NK-92 (cell line): Measurements from ENCODE around the gene ACP5.
"Not testable (repeated sequence)": the region's sequence is repeated elsewhere in the genome, so short reads cannot be mapped to it uniquely, and the experiment has no call there.

Source experiments
- DNase-seq: peaks from one replicate; lab custom pipeline; 2025; ENCODE audit not compliant: unreplicated experiment; lab: John Stamatoyannopoulos, UW

The ACP5 gene

DNA sequence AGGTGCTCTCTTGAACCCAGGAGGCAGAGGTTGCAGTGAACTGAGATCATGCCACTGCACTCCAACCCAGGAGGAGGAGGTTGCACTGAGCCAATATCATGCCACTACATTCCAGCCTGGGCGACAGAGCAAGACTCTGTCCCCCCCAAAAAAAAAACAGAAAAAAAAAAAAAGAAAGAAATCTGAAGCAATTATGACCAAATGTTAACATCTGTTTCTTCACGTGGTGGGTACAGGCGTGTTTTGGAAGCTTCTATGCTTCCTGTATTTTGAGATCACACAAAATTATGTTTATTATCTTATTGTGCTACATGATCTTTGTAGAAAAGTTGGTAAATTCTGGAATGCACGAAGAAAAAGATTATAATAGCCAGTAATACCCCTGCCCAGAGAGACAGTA, 2.7 kb upstream of the ACP5 start:
- no peak for DNase-seq

DNA sequence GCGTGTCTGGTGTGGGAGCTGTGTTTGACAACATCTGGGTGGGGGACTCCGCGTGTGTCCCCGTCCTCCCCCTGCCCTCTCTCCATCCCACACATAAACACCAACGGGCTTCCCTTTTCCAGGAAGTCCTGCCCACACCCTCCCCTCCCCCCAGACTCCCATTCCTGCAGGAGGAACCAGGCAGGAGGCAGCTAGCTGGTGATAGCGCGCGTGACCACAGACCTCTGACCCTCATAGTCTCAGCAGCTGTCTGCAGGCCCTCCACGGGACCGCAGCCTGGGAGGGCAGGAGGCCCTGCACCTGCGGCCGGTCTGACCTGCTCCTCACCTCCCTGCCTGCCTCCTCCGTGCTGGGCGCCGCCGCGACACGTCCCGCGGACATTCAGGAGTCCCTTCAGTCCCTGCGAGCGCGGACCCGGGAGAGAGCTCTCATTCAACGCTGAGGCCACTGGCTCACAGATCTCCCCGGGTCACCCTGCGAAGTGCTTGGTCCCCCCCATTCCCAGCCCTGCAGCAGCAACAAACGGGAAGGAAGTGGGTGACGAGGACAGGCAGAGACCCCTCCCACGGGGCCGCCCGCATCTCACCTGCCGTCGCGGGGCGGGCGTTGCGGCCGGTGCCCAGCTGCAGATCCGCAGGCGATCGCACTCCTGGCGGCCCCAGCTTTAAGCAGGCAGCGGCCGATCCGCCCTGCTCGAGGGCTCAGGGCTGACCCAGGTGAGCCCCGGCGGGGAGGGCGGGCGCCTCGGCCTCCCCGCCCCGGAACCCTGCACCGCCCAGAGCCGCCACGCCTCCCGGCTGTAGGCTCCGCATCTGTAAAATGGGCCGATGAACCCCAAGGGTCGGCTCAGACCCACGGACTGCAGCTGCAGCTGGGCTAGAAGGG, 1.1 kb upstream of the ACP5 start:
- DNase-seq = no peak

- no peak for DNase-seq
Measured at GRCh38 chr19:11576227-11576626, 1.2 kb downstream of the ACP5 start.

- no peak for DNase-seq
Measured at GRCh38 chr19:11574689-11575088, 2.8 kb downstream of the ACP5 start.

DNA sequence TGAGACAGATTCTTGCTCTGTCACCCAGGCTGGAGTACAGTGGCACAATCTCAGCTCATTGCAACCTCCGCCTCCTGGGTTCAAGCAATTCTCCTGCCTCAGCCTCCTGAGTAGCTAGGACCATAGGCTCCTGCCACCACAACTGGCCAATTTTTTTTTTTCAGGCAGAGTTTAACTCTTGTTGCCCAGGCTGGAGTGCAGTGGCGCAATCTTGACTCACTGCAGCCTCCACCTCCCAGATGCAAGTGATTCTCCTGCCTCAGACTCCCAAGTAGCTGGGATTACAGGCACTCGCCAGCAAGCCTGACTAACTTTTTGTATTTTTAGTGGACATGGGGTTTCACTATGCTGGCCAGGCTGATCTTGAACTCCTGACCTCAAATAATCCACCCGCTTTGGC, 3.7 kb downstream of the ACP5 start:
- DNase-seq = not testable (repeated sequence)

GRCh38 chr19:11573354-11573753, 4.1 kb downstream of the ACP5 start:
- DNase-seq = not testable (repeated sequence)

GRCh38 chr19:11570039-11570462, 7.4 kb downstream of the ACP5 start:
- DNase-seq = no peak

DNA sequence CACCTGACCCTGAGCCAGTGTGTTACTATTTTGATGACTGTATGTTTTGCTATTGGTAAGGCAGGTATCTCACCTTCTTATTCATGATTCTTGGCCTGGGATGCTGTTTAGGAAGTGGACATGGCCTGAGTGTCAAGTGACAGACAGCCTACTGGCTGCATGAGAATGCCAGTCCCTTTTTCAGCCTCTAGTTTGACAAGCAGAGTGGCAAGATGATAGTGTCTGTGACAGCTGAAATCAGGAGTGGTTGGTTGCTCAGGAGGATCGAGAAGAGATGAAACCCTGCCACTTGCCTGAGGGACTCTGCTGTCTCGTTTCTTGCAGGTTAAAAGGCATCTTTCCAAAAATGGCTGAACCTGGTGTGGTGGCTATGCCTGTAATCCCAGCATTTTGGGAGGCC, 11.3 kb downstream of the ACP5 start:
- DNase-seq = no peak

DNA sequence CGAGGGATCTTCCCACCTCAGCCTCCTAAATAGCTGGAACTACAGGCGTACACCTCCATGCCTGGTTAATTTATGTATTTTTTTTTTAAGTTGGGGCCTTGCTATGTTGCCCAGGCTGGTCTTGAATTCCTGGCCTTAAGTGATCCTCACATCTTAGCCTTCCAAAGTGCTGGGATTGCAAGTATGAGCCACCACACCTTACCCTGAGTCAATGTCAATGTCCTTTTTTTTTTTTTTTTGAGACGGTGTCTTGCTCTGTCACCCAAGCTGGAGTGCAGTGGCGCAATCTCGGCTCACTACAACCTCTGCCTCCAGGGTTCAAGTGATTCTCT, 11.8 kb downstream of the ACP5 start:
- not testable (repeated sequence) for DNase-seq

- DNase-seq = not testable (repeated sequence)
Measured at GRCh38 chr19:11564082-11564807, 13.2 kb downstream of the ACP5 start.

DNA sequence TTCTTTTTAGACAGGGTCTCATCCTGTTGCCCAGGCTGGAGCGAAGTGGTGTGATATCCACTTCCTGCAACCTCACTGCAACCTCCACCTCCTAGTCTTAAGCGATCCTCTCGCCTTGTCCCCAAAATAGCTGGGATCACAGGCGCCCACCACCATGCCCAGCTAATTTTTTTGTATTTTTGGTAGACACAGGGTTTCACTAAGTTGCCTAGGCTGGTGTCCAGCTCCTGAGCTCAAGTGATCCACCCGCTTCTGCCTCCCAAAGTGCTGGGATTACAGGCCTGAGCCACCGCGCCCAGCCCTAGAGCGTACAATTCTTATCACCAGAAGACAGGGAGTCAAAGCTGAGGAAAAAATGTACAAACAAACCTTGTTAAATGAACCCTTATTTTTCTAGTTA, 13.9 kb downstream of the ACP5 start:
- DNase-seq = no peak

DNA sequence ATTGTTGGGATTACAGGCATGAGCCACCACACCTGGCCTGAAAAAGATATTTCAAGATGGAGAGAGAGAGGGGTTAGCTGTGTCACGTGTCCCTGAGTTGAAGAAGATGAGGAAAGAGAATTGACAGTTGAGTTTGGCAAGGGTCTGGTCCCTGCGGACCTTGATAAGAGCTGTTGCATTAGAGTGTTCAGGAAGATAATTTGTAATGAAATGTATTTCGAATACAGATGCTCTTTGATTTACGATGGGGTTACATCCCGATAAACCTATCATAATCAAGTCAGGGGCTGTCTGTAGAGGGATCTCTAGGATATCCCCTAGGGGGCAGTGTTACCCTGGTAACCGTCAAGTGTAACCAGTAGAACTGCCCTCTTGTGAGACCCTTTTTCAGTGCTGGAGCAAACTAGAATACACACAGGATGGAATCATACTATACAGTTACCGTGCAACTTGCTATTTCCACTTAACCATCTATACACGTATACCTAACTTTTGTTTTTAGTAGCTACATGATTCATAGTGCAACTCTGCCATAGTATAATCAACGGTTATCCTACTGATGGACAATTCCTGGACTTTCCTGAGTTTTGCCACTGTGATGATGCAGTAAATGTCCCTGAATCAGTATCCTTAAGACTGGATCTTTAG, 16.9 kb downstream of the ACP5 start:
- DNase-seq = no peak

DNA sequence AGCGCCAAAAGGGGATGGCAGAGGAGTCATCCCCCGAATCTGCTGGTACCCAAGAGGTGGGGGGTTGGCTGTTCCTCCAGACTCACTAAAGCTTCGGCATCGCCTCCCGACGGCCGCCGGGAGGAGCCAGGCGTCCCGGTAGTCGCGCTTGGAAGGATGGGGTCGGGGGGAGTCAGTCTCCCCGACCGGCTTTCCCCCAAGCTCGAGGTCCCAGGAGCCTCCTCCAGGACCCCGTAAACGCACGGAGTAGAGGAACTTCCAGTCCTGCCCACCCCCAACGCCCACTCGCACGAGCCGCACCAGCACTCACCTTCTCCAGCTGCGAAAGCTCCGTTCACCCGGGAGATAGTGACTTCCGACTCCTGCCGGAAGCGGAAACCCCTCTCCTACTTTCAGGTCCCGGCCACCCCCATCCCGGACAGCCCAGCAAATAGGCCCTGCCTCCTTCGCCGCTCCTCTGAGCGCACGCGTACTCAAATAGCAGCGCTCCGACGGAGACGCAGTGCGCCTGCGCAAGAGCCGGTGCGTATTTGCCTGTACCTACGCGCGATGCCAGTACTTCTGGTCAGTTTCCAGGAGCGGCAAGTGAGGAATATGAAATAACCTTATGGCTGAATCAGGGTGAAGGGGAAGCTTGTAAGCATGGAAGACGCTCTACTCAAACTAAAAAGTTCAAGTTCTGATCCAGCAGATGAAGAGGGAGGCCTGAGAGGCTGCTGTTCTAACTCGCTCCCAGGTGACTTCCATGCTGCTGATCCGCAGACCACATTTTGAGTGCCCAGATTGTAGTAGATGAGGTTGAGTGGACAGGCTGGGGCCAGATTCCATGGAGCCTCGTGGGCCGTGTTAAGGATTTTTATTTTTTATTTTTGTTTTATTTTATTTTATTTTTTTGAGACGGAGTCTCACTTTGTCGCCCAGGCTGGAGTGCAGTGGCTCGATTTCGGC, 18.3 kb downstream of the ACP5 start, which contains the start of gene ELOF1:
ELOF1 (minus strand) TSS at position 350 of the 948 bp plus-strand sequence. CDS start 4,883 bp downstream, outside the sequence.
- DNase-seq = peak; percentile 87

DNA sequence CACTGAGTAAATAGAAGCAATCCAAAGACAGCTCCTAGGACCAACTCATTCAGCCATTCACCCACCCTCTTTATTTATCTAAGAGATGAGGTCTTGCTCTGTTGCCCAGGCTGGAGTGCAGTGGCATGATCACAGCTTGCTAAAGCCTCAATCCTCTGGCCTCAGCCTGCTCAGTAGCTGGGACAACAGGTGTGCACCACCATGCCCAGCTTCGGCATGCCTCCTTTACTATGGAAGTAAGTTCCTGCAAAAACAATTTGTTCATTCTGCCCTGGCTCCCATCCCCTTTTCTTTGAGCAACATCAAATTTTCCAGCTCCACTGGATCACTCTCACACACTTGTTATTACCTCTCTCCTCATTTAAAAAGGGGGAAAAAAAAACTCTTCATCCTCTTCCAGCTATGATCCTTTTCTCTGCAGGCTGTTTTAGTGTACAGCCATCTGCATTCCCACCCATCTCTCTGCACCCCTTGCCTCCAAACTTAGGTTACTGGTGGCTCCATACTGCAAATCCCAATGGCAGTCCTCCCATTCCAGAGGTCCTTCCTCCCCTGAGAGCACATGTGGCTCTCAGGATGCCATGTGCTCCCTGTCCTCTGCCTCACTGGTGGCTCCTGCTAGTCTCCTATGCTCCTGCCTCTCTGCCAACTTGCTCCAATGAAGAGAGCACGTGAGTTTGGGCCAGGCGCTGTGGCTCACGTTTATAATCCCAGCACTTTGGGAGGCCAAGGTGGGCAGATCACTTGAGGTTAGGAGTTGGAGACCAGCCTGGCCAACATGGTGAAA, 20.6 kb downstream of the ACP5 start:
- DNase-seq = no peak

GRCh38 chr19:11555246-11555645, 22.2 kb downstream of the ACP5 start:
- no peak for DNase-seq

DNA sequence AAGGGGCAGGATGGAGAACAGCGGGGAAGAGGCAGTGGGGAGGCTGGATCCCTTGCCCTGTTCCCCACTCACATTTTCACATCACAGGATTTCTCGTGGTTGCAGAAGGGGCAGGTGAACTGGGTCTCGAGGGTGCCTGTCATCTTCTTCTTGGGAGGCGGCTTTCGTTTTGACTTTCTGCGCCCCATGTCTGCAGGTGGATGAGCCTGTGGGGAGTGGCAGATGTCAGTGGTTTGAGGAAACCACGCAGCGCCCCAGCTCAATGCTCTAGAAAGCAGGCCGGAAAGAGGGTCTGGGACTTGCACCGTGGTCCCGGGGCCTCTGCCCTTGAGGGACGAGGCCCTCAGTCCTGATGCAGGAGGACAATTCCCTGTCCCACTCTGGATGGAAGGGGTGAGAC, 23.3 kb downstream of the ACP5 start:
- DNase-seq = no peak

DNA sequence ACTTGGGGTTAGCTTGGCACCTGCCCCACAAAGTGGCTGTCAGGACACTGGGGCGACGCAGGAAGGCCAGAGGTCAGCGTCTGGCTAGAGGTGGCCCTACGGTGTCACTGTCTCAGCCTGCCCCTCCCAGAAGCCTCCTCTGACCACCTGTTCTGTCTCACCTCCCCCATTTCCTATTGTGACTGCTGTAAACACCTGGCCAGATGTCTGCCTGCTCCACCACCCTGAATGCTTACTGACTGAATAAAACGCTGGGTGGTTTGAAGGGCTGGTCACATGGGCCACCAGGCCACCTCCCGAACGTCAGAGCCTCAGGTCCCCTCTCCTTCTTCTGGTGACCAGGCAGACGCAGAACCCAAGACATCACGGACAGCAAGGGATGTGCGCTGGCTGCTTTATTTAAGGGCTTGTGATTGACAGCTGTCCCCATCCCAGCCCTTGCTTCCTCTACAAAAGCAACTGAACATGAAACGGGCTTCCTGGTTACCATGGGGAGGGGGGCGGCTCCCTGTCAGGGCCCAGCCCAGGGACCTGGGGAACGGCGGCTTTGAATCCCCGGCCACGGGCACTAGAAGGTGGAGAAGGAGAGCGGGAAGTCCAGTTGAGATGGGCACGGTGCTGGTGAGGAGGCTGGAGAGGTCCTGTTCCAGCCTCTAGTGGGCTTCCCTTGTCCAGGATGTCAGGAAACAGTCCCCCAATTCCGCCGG, 24.6 kb downstream of the ACP5 start:
- no peak for DNase-seq

DNA sequence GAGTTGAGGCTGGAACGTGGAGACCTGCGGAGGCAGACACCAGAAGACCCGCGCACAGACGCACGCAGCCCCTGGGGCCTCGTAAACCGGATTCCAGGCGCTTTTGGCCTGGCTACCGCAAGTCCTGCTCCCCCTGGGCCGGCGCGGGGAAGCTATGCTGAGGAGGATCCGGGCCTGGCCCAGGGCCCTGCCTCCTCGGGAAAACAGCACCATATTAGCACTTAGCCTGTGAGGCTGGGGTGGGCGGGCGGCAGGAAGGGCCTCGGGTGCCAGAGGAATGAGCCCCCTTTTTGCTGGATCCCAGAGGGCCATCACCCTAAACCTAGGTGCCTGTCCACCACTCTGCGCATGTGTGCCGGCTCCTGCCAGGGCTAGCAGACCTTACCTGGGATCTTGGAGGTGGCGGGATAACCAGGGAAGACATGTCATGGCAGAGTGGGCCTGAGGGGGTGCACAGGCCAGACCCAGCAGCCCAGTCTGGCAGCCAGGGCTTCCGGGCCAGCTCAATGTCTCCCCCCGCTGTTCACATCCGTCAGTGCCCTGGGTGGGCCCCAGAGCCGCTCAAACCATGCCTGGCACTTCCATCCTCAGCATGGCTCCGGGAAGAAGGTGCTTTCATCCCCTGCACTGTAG, 25.7 kb downstream of the ACP5 start:
- DNase-seq = no peak

- no peak for DNase-seq
Measured at GRCh38 chr19:11550265-11550664, 27.2 kb downstream of the ACP5 start.
